ENCODE results near the gene GHRL.

GRCh38 chr3:10320320-10320677 is 27.6 kb upstream of the GHRL start:
- TF ChIP-seq POLR2A (IDR thresholded peaks at IDR 0.05; ENCODE audit: low read depth, low read length) (no peak), MAFK (IDR thresholded peaks at IDR 0.05; ENCODE audit: low read depth, low read length) (no peak), CTCF (conservative IDR thresholded peaks at IDR 0.05; ENCODE audit: low read depth, low read length) (no peak), RAD21 (IDR thresholded peaks at IDR 0.05; ENCODE audit: low read length) (no peak), RCOR1 (IDR thresholded peaks at IDR 0.05; ENCODE audit: insufficient replicate concordance, low read length) (no peak), MAZ (IDR thresholded peaks at IDR 0.05; ENCODE audit: borderline replicate concordance, low read depth, low read length) (no peak), CEBPB (IDR thresholded peaks at IDR 0.05; ENCODE audit: low read depth, low read length) (no peak), SMC3 (IDR thresholded peaks at IDR 0.05; ENCODE audit: low read depth, low read length) (no peak), RFX5 (IDR thresholded peaks at IDR 0.05; ENCODE audit: low read depth, low read length) (no peak), NFE2L2 (IDR thresholded peaks at IDR 0.05; ENCODE audit: low read depth, low read length) (no peak), CHD1 (IDR thresholded peaks at IDR 0.05; ENCODE audit: low read depth, low read length) (no peak)
- TF ChIP-seq, protein P1, sequence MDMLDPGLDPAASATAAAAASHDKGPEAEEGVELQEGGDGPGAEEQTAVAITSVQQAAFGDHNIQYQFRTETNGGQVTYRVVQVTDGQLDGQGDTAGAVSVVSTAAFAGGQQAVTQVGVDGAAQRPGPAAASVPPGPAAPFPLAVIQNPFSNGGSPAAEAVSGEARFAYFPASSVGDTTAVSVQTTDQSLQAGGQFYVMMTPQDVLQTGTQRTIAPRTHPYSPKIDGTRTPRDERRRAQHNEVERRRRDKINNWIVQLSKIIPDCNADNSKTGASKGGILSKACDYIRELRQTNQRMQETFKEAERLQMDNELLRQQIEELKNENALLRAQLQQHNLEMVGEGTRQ (IDR thresholded peaks at IDR 0.05; ENCODE audit: low read depth, low read length), result no peak

All from IMR-90 (cell line).